Sigmoid colon (tissue), 7 donors: ENCODE measurements around the gene SMU1. TPM values are rescaled to one million over a fixed set of nuclear protein-coding genes. Genes with fewer than 3 reads are reported as not detected.
A peak's percentile ranks its signal among the peaks of the same experiment; 100 is the strongest.

Source experiments
- DNase-seq: peaks from one replicate; pipeline ENCODE4 v3.0.0-alpha.2; 2019
- H3K27ac ChIP-seq, 4 donors: fragments of 200-600 bp; sonication (generic); one replicate each; pipeline ENCODE4 v1.5.1; 2016 to 2019; ENCODE audit warnings: mild to moderate bottlenecking in 1 of 4
- H3K27me3 ChIP-seq, 3 donors: fragments of 200-600 bp; sonication (generic); one replicate each; pipeline ENCODE4 v1.5.1; 2019; ENCODE audit warnings: mild to moderate bottlenecking in 1 of 3
- H3K36me3 ChIP-seq, 4 donors: fragments of 200-600 bp; sonication (generic); one replicate each; pipeline ENCODE4 v1.5.1; 2016 to 2019
- H3K4me1 ChIP-seq, 4 donors: fragments of 200-600 bp; sonication (generic); one replicate each; pipeline ENCODE4 v1.5.1; 2017 to 2019
- H3K4me3 ChIP-seq, 4 donors: fragments of 200-600 bp; sonication (generic); one replicate each; pipeline ENCODE4 v1.5.1; 2017 to 2019; ENCODE audit warnings: mild to moderate bottlenecking in 2 of 4, moderate library complexity in 1 of 4
- H3K9me3 ChIP-seq, 4 donors: fragments of 200-600 bp in 3 of 4; sonication (generic) in 3 of 4; one replicate each; pipeline versions ENCODE4 v1.5.1 to v1.6.1; 2013 to 2019
- EP300 ChIP-seq, 4 donors: sonication (generic); formaldehyde crosslinking; IDR thresholded peaks; one replicate each; pipeline ENCODE4 v1.6.1; 2017; ENCODE audit warnings: antibody characterized with exemption in 4 of 4
- POLR2A ChIP-seq, 2 donors: fragments of 450-650 bp; IDR thresholded peaks; one replicate each; pipeline ENCODE4 v1.6.1; 2016; ENCODE audit warnings: antibody characterized with exemption in 2 of 2, mild to moderate bottlenecking in 2 of 2, moderate library complexity in 2 of 2
- POLR2AphosphoS5 ChIP-seq, 4 donors: sonication (generic); formaldehyde crosslinking; IDR thresholded peaks; one replicate each; pipeline ENCODE4 v1.6.1; 2017; ENCODE audit warnings: antibody characterized with exemption in 4 of 4
- WGBS, 2 donors: extraction: QIAGEN DNeasy Blood & Tissue Kit; methylation state at CpG; one replicate each; pipeline ENCODE4 v1.1.7; 2013; 5-methylcytosine and 5-hydroxymethylcytosine counted together
- intact Hi-C: fragments of 100-400 bp; cut with DNase I; formaldehyde crosslinking; loops from one replicate; pipeline ENCODE4 v1.15.1; 2023
- polyA plus RNA-seq, 3 donors: library from polyadenylated mRNA; stranded (reverse); fragments of 200-250 nt; gene quantifications; one replicate each; pipeline ENCODE4 v1.2.3, GENCODE V29; 2013
- total RNA-seq, 4 donors: library from RNA; depleted of rRNA; stranded (reverse); fragments of >200 nt; gene quantifications; one replicate each; pipeline ENCODE4 v1.1.0, GENCODE V29; 2016
- TF ChIP-seq, protein P1 (sequence below), 4 experiments: fragments of 450-650 bp in 3 of 4; fragments of 200-600 bp in 1 of 4; IDR thresholded peaks; one replicate each; pipeline ENCODE4 v1.5.1; 2016 to 2019; ENCODE audit warnings: antibody characterized with exemption in 4 of 4, mild to moderate bottlenecking in 3 of 4, moderate library complexity in 2 of 4
- donor health status: healthy with polysubstance abuse.
- donor health status: Bipolar disorder and iron deficiency.
- donor health status: healthy.

The SMU1 gene
- total and polyA plus RNA-seq, 7 donors, result 8.4 to 22.3 (median 15.0) TPM

DNA sequence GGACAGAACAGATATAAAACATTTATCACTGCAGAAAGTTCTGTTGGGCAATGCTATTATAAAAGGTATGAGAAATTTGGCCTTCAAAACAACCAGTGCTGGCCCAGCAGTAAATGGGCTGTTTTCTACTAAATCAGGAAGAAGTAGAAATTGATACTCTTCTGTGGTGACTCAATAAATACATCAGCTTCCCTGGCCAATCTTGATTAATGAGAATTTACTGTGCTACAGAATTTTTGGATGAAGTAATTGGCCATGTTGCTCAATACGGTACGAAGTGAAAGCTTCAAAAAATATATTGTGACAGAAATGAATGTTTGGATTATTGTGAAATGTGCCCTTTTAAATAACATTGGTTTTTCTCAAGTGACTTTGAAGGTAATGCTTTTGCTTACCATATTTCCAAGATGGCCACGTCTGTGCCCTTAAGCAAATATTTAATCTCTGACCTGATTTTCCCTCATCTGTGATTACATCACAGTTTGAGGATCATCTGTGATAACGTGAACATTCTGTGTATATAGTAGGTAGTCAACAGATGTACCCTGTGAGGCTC lies 47.2 kb downstream of the SMU1 start:
- DNase-seq, result no peak
- H3K9me3 ChIP-seq, result no peaks in the 10 kb centered on the region
- peaks cover 0 to 67% (median 36%) of the 10 kb centered on the region in 4 donors for H3K36me3 ChIP-seq
- 38 to 52% methylated on average over 4 of the region's 4 CpGs for WGBS, 2 donors
- intact Hi-C loops, result loop anchor here (5.0 kb wide), 1 partner anchor 48 kb away; the partner anchor contains the start of gene SMU1
- H3K27ac ChIP-seq, result peak overlapping the region in 3 of 4 donors; percentile 8 to 50 (median 12)
- H3K4me3 ChIP-seq, result no peak overlapping the region
- TF ChIP-seq, protein P1, sequence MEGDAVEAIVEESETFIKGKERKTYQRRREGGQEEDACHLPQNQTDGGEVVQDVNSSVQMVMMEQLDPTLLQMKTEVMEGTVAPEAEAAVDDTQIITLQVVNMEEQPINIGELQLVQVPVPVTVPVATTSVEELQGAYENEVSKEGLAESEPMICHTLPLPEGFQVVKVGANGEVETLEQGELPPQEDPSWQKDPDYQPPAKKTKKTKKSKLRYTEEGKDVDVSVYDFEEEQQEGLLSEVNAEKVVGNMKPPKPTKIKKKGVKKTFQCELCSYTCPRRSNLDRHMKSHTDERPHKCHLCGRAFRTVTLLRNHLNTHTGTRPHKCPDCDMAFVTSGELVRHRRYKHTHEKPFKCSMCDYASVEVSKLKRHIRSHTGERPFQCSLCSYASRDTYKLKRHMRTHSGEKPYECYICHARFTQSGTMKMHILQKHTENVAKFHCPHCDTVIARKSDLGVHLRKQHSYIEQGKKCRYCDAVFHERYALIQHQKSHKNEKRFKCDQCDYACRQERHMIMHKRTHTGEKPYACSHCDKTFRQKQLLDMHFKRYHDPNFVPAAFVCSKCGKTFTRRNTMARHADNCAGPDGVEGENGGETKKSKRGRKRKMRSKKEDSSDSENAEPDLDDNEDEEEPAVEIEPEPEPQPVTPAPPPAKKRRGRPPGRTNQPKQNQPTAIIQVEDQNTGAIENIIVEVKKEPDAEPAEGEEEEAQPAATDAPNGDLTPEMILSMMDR (IDR thresholded peaks at IDR 0.05), result no peak
- TF ChIP-seq EP300 (IDR thresholded peaks at IDR 0.05) (no peak), POLR2A (IDR thresholded peaks at IDR 0.05) (no peak), POLR2AphosphoS5 (IDR thresholded peaks at IDR 0.05) (peak in 2 of 4 donors; percentile 13 to 15)
- H3K27me3 ChIP-seq, result no peaks in the 10 kb centered on the region
- H3K4me1 ChIP-seq, result peaks cover 0 to 57% (median 42%) of the 10 kb centered on the region in 4 donors

DNA sequence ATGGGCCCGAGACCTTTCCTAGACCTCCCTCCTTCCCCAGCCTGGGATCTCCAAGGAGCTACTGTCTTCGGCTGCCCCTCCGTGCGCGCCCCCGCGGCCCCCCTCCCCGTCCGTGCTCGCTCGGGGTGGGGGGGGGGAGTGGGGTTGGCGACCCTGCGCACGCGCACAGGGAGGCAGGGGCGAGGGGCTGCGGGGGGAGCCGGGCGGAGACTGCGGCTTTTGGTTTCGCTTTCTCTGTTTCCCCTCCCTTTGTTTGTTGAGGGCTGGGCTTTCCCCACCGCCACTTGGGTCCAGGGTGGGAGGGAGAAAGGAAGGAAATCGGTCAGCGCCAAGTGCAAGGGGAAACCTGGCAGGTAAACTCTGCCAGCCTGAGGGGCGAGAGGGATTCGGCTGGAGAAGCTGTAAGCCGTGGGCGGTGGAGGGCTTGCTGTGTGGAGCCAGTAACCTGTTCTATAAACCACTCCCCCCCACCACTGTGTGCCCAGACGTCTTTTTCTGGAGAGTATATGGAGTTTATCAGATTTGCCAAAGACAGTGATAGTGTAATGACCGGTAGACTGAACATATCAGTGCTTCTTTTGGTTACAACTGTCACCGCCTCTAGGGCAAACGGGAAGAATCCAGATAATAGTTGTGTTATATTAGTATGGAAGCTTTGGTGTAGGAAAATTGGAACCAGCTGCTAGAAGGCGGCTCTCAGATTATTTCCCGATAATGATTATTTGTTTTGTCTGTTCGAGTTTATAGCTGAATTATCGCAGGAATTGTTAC lies 50.7 kb downstream of the SMU1 start:
- TF ChIP-seq, protein P1 (IDR thresholded peaks at IDR 0.05), result no peak
- no peak for TF ChIP-seq POLR2AphosphoS5 (IDR thresholded peaks at IDR 0.05)
- no peak for TF ChIP-seq EP300 (IDR thresholded peaks at IDR 0.05)
- TF ChIP-seq POLR2A (IDR thresholded peaks at IDR 0.05), result no peak
- Histone ChIP-seq H3K4me3 (peak overlapping the region; percentile 97 to 100 (median 99)), H3K9me3 (no peaks in the 10 kb centered on the region), H3K27ac (peak overlapping the region; percentile 98 to 100 (median 99)), H3K27me3 (no peaks in the 10 kb centered on the region), H3K36me3 (peaks cover 0 to 31% (median 10%) of the 10 kb centered on the region in 4 donors), H3K4me1 (peaks cover 0 to 54% (median 51%) of the 10 kb centered on the region in 4 donors)
- intact Hi-C loops, result loop anchor here (1.0 to 5.0 kb wide), 2 partner anchors 24 to 52 kb away; partner anchors contain the start of genes APTX and SMU1
- WGBS, 2 donors, result 1 to 4% methylated on average over 36 of the region's 36 CpGs
- DNase-seq, result peak; percentile 78

DNA sequence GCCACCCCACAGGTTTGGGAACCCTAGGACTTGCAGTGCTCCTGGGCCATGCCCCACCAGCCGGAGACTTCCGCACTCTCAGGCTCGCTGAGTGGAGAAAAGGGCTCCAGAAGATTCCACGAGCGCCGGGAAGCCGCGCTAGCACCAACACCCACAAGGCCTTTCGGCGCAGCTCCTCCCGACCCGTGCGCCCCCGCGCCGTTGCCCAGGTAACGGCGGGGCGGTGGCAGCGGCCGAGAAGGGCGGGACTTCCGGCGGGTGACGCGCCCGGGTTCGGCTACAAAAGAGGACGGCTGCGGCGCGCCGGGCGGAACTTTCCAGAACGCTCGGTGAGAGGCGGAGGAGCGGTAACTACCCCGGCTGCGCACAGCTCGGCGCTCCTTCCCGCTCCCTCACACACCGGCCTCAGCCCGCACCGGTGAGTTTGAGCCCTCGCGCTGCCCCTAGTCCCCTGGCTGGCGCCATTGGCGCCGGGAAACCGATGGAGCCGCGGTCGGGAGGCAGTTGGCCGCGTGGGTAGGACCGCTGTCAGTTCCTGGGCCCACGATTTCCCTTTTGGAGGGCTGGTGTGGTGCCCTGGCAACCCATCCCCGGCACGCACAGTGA lies 51.4 kb downstream of the SMU1 start, which contains the start of gene DNAJA1:
Gene DNAJA1 (plus strand): TSS at position 308 of the 606 bp plus-strand sequence. CDS start 1,212 bp downstream, outside the sequence.
- Histone ChIP-seq H3K27me3 (no peaks in the 10 kb centered on the region), H3K4me1 (peaks cover 0 to 54% (median 51%) of the 10 kb centered on the region in 4 donors), H3K4me3 (peak within 1 kb of the TSS; percentile 97 to 100 (median 99)), H3K27ac (peak within 1 kb of the TSS; percentile 98 to 100 (median 99)), H3K36me3 (peaks cover 0 to 25% (median 4%) of the 10 kb centered on the region in 4 donors), H3K9me3 (no peaks in the 10 kb centered on the region)
- TF ChIP-seq EP300 (IDR thresholded peaks at IDR 0.05), result peak in 1 of 4 donors; percentile 89
- TF ChIP-seq POLR2A (IDR thresholded peaks at IDR 0.05), result peak; percentile 88 to 95
- TF ChIP-seq, protein P1 (IDR thresholded peaks at IDR 0.05), result no peak
- TF ChIP-seq POLR2AphosphoS5 (IDR thresholded peaks at IDR 0.05), result peak; percentile 97 to 100 (median 100)
- peak; percentile 97 for DNase-seq
- WGBS, 2 donors, result 0% methylated on average over 61 of the region's 61 CpGs
- intact Hi-C loops, result loop anchor here (1.0 to 5.0 kb wide), 2 partner anchors 24 to 52 kb away; partner anchors contain the start of genes APTX and SMU1

DNA sequence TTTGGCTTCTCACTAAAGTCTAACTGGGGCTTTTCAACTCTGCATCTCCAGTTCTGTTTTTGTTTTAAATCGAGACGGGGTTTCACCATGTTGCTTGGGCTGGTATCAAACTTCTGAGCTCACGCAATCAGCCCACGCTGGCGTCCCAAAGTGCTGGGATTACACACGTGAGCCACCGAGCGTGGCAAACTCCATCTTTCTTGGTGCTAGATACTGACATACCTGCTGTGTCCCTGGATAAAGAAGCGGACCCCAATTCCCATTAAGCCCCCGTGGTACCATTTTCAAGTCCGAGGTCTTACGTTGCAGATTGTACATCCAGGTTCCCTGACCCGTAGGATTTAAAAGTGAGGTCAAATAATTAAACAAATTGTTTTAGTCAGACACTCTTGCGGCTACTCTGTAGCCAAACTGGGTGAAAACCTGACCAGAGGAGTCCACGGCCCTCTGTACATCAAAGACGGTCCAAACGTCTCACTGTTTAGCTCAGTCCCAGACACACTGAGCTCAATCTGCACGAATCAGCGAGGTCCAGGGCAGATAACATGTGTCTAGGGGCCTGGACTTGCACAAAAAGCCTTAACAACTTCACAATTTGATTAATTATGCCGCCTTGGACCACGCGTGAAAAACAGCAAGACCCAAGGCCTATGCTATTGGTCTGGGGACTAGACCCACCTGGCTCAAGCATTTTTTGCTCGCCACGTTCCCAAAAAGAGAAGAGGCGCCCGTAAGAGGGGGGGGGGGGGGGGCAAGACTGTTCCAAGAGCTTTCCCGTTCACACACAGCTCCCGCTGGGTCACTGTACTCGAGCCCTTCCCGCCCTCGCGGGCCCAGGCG lies 52.1 kb downstream of the SMU1 start:
- peak; percentile 67 for DNase-seq
- WGBS, 2 donors, result 8 to 21% methylated on average over 33 of the region's 33 CpGs
- TF ChIP-seq POLR2A (IDR thresholded peaks at IDR 0.05), result no peak
- no peaks in the 10 kb centered on the region for H3K27me3 ChIP-seq
- H3K9me3 ChIP-seq, result no peaks in the 10 kb centered on the region
- intact Hi-C loops, result no loop called here
- peaks cover 0 to 54% (median 47%) of the 10 kb centered on the region in 4 donors for H3K4me1 ChIP-seq
- H3K36me3 ChIP-seq, result peaks cover 0 to 27% (median under 1%) of the 10 kb centered on the region in 4 donors
- peak overlapping the region; percentile 97 to 100 (median 99) for H3K4me3 ChIP-seq
- H3K27ac ChIP-seq, result peak overlapping the region; percentile 98 to 100 (median 99)
